Gastrocnemius medialis (tissue), 4 donors: ENCODE measurements around the gene KRTAP12-1. TPM values are rescaled to one million over a fixed set of nuclear protein-coding genes. Genes with fewer than 3 reads are reported as not detected.

Experiments
- ATAC-seq, 2 donors: fragments of 150-250 bp; one replicate each; pipeline ENCODE4 v1.9.1; 2016
- DNase-seq, 2 donors: peaks; one replicate each; pipeline ENCODE4 v3.0.0-alpha.2; 2019
- H3K27ac ChIP-seq, 4 donors: fragments of 200-600 bp; sonication (generic); 1 replicate in 1 of 4; 2 replicates in 3 of 4; pipeline ENCODE4 v1.5.1; 2016 to 2018; ENCODE audit warnings: mild to moderate bottlenecking in 2 of 4, moderate library complexity in 1 of 4
- H3K27me3 ChIP-seq, 3 donors: fragments of 200-600 bp; sonication (generic) in 2 of 3; 1 replicate in 1 of 3; 2 replicates in 2 of 3; pipeline versions ENCODE4 v1.5.1 to v1.6.0; 2016 to 2019; ENCODE audit warnings: mild to moderate bottlenecking in 1 of 3, moderate library complexity in 1 of 3
- H3K36me3 ChIP-seq, 2 donors: fragments of 200-600 bp; sonication (generic) in 1 of 2; one replicate each; pipeline ENCODE4 v1.5.1; 2017 to 2018
- H3K4me1 ChIP-seq, 2 donors: fragments of 200-600 bp; sonication (generic) in 1 of 2; one replicate each; pipeline ENCODE4 v1.5.1; 2016 to 2017; ENCODE audit warnings: mild to moderate bottlenecking in 2 of 2
- H3K4me3 ChIP-seq, 4 donors: fragments of 200-600 bp; sonication (generic) in 3 of 4; 1 replicate in 1 of 4; 2 replicates in 3 of 4; pipeline ENCODE4 v1.5.1; 2016 to 2019; ENCODE audit warnings: mild to moderate bottlenecking in 2 of 4
- H3K9me3 ChIP-seq, 3 donors: fragments of 200-600 bp; sonication (generic) in 2 of 3; 1 replicate in 1 of 3; 2 replicates in 2 of 3; pipeline ENCODE4 v1.5.1; 2016 to 2019
- POLR2A ChIP-seq, 2 donors: fragments of 450-650 bp; IDR thresholded peaks; one replicate each; pipeline ENCODE4 v1.6.1; 2017; ENCODE audit warnings: antibody characterized with exemption in 2 of 2, mild to moderate bottlenecking in 2 of 2, moderate library complexity in 2 of 2
- in situ Hi-C, 4 donors: fragments of 200-750 bp; cut with MboI; loops; one replicate each; pipeline versions ENCODE4 v1.15.0 to v1.8.0; 2017; ENCODE audit warnings: low sequenced_read_pairs in 4 of 4
- intact Hi-C: fragments of 100-400 bp; cut with DNase I; formaldehyde crosslinking; loops from one replicate; pipeline ENCODE4 v1.15.1; 2023; ENCODE audit warnings: low total_unique reads
- total RNA-seq, 4 donors: library from RNA; depleted of rRNA; stranded (reverse); fragments of >200 nt; gene quantifications; one replicate each; pipeline versions ENCODE4 v1.1.0 to v1.2.3, GENCODE V29; 2016
- TF ChIP-seq, protein P1 (sequence below), 5 experiments: fragments of 450-650 bp in 3 of 5; fragments of 200-600 bp in 2 of 5; sonication (generic) in 2 of 5; IDR thresholded peaks in 4 of 5; conservative IDR thresholded peaks in 1 of 5; 1 replicate in 4 of 5; 2 replicates in 1 of 5; pipeline ENCODE4 v1.5.1; 2016 to 2019; ENCODE audit warnings: antibody characterized with exemption in 5 of 5, mild to moderate bottlenecking in 3 of 5, moderate library complexity in 3 of 5

The KRTAP12-1 gene
- total RNA-seq, 4 donors from 2014 or later = not detected

DNA sequence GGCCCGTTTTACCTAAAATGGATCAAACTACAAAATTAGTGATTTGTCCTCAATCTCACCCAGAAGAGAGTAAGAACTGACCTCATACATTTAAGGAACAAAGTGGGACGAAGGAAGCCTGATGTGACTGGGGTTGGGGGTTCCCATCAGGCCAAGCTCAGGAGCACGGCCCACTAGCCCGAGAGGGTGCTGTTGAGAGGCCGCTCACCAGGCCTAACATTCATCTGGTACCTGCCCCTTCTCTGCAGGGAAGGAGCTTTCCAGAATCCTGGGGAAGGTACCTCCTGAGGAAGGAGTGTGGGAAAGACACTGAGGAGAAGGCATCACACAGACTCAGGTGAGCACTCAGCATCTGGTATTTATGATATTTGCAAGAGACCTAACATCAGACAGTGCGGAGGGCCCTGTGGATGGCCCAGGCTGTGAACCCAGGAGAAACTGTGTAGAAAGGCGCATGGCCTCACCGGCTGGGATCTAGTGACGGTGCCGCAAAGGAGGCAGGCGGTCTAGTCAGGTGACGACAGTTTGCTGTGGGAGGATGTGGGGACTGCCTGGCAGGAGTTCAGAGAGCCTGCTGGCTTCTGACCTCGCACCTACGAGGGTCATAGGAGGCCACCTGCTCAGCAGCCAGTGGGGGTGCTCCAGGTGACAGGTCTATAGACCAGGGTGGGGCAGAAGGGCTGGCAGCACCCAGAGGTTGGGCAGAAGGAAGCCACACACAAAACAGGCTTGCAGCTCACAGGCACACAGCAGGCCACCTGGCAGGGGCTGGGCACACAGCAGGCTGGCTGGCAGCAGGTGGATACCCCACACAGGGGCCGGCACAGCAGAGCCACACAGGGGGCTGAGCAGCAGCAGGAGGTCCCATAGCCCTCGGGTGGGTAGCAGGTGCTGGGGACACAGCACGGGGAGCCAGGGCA, 28.0 kb downstream of the KRTAP12-1 start:
- ATAC-seq = no peak
- Histone ChIP-seq H3K4me1 (no peaks in the 10 kb centered on the region), H3K4me3 (no peak overlapping the region), H3K27ac (no peak overlapping the region), H3K27me3 (peaks cover 3 to 11% (median 4%) of the 10 kb centered on the region in 3 donors), H3K36me3 (no peaks in the 10 kb centered on the region), H3K9me3 (no peaks in the 10 kb centered on the region)
- in situ Hi-C loops = no loop called here
- no peak for DNase-seq
- TF ChIP-seq, protein P1, sequence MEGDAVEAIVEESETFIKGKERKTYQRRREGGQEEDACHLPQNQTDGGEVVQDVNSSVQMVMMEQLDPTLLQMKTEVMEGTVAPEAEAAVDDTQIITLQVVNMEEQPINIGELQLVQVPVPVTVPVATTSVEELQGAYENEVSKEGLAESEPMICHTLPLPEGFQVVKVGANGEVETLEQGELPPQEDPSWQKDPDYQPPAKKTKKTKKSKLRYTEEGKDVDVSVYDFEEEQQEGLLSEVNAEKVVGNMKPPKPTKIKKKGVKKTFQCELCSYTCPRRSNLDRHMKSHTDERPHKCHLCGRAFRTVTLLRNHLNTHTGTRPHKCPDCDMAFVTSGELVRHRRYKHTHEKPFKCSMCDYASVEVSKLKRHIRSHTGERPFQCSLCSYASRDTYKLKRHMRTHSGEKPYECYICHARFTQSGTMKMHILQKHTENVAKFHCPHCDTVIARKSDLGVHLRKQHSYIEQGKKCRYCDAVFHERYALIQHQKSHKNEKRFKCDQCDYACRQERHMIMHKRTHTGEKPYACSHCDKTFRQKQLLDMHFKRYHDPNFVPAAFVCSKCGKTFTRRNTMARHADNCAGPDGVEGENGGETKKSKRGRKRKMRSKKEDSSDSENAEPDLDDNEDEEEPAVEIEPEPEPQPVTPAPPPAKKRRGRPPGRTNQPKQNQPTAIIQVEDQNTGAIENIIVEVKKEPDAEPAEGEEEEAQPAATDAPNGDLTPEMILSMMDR (IDR thresholded peaks at IDR 0.05 in 4 of 5, conservative IDR thresholded peaks at IDR 0.05 in 1 of 5) = no peak
- TF ChIP-seq POLR2A (IDR thresholded peaks at IDR 0.05) = no peak
- intact Hi-C loops = no loop called here

DNA sequence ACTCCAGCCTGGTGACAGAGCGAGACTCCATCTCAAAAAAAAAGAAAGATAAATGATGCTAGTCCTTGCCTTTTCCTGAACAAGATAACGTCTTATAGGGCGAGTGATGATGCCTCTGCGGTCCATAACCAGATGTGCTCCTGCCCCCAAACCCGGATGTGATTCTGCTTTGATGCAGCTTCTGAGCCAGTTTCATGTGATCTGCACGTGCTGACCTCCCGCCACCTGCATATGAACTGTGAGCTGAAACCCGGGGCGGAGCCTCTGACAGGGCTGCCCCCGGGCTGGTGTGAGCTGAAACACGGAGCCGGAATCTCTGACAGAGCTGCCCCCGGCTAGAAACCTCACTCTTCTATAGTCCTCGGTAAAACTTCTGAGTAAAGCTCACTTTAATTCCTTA, 28.8 kb downstream of the KRTAP12-1 start:
- Histone ChIP-seq H3K27ac (no peak overlapping the region), H3K4me1 (no peaks in the 10 kb centered on the region), H3K9me3 (no peaks in the 10 kb centered on the region), H3K4me3 (no peak overlapping the region), H3K36me3 (no peaks in the 10 kb centered on the region), H3K27me3 (peaks cover 8 to 14% (median 11%) of the 10 kb centered on the region in 3 donors)
- ATAC-seq = no peak
- in situ Hi-C loops = no loop called here
- TF ChIP-seq, protein P1 (IDR thresholded peaks at IDR 0.05 in 4 of 5, conservative IDR thresholded peaks at IDR 0.05 in 1 of 5) = no peak
- TF ChIP-seq POLR2A (IDR thresholded peaks at IDR 0.05) = no peak
- DNase-seq = no peak
- intact Hi-C loops = no loop called here

DNA sequence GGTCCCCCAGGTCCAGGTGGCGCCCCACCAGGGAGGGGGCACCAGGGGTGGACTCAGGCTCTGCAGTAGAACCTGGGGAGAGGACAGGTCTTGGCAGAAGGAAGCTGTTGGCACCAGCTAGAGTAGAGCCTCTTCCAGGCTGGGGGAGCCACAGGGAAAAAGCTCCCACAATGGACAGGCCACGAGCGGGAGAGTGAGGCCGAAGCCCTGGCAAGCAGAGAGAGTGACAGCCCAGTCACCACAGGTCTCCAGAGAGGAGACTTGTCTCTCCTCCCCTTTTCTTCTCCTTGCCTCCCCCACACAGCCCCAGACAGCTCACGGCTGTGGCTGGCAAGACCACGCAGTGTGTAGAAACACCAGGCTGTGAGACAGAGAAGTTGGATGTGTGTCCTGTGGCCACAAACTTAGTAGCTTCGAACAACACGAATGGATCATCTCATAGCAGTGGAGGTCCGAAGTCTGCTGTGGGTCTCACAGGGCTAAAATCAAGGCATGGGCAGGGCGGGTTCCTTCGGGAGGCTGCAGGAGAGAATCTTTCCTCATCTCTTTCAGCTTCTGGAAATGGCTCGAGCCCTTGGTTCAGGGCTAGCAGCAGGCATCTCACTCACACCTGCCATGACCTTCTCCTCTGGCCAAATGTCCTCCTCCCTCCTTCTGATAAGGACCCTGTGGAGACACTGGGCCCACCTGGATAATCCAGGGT, 30.8 kb downstream of the KRTAP12-1 start:
- peaks cover 7 to 16% (median 11%) of the 10 kb centered on the region in 3 donors for H3K27me3 ChIP-seq
- H3K9me3 ChIP-seq = no peaks in the 10 kb centered on the region
- in situ Hi-C loops = no loop called here
- H3K27ac ChIP-seq = no peak overlapping the region
- ATAC-seq = no peak
- no peak for DNase-seq
- H3K4me1 ChIP-seq = no peaks in the 10 kb centered on the region
- intact Hi-C loops = no loop called here
- no peak for TF ChIP-seq POLR2A (IDR thresholded peaks at IDR 0.05)
- TF ChIP-seq, protein P1 (IDR thresholded peaks at IDR 0.05 in 4 of 5, conservative IDR thresholded peaks at IDR 0.05 in 1 of 5) = no peak
- no peaks in the 10 kb centered on the region for H3K36me3 ChIP-seq
- H3K4me3 ChIP-seq = no peak overlapping the region

DNA sequence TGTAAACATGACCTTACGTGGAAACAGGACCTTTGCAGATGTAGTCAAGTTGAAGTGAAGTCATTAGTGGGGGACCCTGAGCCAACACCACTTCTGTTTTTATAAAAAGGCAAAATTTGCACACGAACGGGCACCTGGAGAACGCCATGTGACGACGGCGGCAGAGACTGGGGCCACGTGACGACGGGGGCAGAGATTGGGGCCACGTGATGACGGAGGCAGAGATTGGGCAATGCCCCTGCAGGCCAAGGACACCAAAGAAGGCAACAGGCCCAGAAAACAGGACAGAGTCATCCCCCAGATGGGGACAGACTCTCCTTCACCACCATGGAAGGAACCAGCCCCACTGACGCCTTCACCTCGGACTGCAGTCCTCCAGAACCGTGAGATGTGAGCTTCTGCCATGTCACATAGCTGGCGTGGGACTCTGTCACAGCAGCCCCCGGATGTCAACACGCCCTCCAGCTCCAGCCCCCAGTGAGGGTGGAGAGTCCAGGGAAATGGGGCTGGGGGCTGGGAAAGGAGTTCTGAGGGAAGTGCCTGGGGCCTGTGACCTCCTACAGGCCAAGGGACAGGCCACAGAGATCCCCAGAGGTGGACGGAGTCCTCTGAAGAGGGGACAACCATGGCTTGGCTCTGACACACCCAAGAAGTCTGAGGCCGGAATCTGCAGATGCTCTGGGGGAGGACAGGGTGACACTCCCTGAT, 31.5 kb downstream of the KRTAP12-1 start:
- ATAC-seq = no peak
- no peak for DNase-seq
- TF ChIP-seq POLR2A (IDR thresholded peaks at IDR 0.05) = no peak
- TF ChIP-seq, protein P1 (IDR thresholded peaks at IDR 0.05 in 4 of 5, conservative IDR thresholded peaks at IDR 0.05 in 1 of 5) = no peak
- no peaks in the 10 kb centered on the region for H3K36me3 ChIP-seq
- H3K27ac ChIP-seq = no peak overlapping the region
- in situ Hi-C loops = no loop called here
- no peaks in the 10 kb centered on the region for H3K4me1 ChIP-seq
- intact Hi-C loops = no loop called here
- H3K4me3 ChIP-seq = no peak overlapping the region
- H3K9me3 ChIP-seq = no peaks in the 10 kb centered on the region
- peaks cover 8 to 16% (median 11%) of the 10 kb centered on the region in 3 donors for H3K27me3 ChIP-seq
